HepG2 (cell line): ENCODE results near the gene PHF13. TPM values are rescaled to one million over a fixed set of nuclear protein-coding genes. Genes with fewer than 3 reads are reported as not detected.

ENCODE experiments used
- AFF4 ChIP-seq: sonication (generic); formaldehyde crosslinking; IDR thresholded peaks from 2 replicates; pipeline ENCODE4 v1.4.0; 2020; ENCODE audit warnings: missing genetic modification reagents
- CENPX ChIP-seq: sonication (generic); formaldehyde crosslinking; IDR thresholded peaks from 2 replicates; pipeline ENCODE4 v1.9.0; 2021; ENCODE audit warnings: mild to moderate bottlenecking, missing genetic modification reagents, moderate library complexity
- DNMT1 ChIP-seq: sonication (generic); formaldehyde crosslinking; IDR thresholded peaks from 2 replicates; pipeline ENCODE4 v1.5.1; 2020; ENCODE audit warnings: mild to moderate bottlenecking, missing genetic modification reagents
- JDP2 ChIP-seq: sonication (generic); formaldehyde crosslinking; IDR thresholded peaks from 2 replicates; pipeline ENCODE4 v1.8.1; 2022; ENCODE audit warnings: missing genetic modification reagents, borderline replicate concordance
- LRRFIP1 ChIP-seq: sonication (generic); formaldehyde crosslinking; conservative IDR thresholded peaks from 2 replicates; pipeline ENCODE4 v1.4.0; 2020; ENCODE audit warnings: missing genetic modification reagents
- MIER2 ChIP-seq: IDR thresholded peaks from 2 replicates; pipeline ENCODE4 v1.6.1; 2016; ENCODE audit warnings: missing biosample characterization, missing genetic modification reagents
- MLX ChIP-seq: IDR thresholded peaks from 2 replicates; pipeline ENCODE4 v1.6.1; 2016
- SCMH1 ChIP-seq: sonication (generic); formaldehyde crosslinking; IDR thresholded peaks from 2 replicates; pipeline ENCODE4 v1.9.0; 2021; ENCODE audit warnings: missing genetic modification reagents, mild to moderate bottlenecking, borderline replicate concordance
- TRIM22 ChIP-seq: fragments of 450-650 bp; IDR thresholded peaks from 2 replicates; pipeline ENCODE4 v1.6.1; 2017
- UBTF ChIP-seq: sonication (generic); formaldehyde crosslinking; IDR thresholded peaks from 2 replicates; pipeline ENCODE4 v1.4.0; 2020; ENCODE audit warnings: mild to moderate bottlenecking, missing genetic modification reagents
- ZBTB20 ChIP-seq: sonication (generic); formaldehyde crosslinking; IDR thresholded peaks from 2 replicates; pipeline ENCODE4 v1.8.1; 2023; ENCODE audit warnings: missing genetic modification reagents, low read depth, mild to moderate bottlenecking, borderline replicate concordance
- ZBTB43 ChIP-seq: sonication (generic); formaldehyde crosslinking; conservative IDR thresholded peaks from 2 replicates; pipeline ENCODE4 v1.4.0; 2020; ENCODE audit warnings: missing genetic modification reagents
- ZFAT ChIP-seq: sonication (generic); formaldehyde crosslinking; conservative IDR thresholded peaks from 2 replicates; pipeline ENCODE4 v1.8.1; 2023; ENCODE audit warnings: missing genetic modification reagents, inconsistent platforms
- ZFY ChIP-seq: sonication (generic); formaldehyde crosslinking; IDR thresholded peaks from 2 replicates; pipeline ENCODE4 v1.4.0; 2020; ENCODE audit warnings: missing genetic modification reagents
- ZNF576 ChIP-seq: sonication (generic); formaldehyde crosslinking; IDR thresholded peaks from 2 replicates; pipeline ENCODE4 v1.4.0; 2020; ENCODE audit warnings: mild to moderate bottlenecking, missing genetic modification reagents
- ZNF75D ChIP-seq: sonication (generic); formaldehyde crosslinking; IDR thresholded peaks from 2 replicates; pipeline ENCODE4 v1.8.1; 2023; ENCODE audit warnings: missing genetic modification reagents, mild to moderate bottlenecking, borderline replicate concordance
- polyA plus RNA-seq, 8 experiments: library from polyadenylated mRNA; depleted of rRNA in 3 of 8; stranded (reverse) in 7 of 8; unstranded in 1 of 8; fragments of >200 nt; fragmentation: Illumina TruSeq in 4 of 8; extraction: Trizol in 4 of 8; gene quantifications; 2 replicates each; pipeline versions ENCODE4 v1.2.1 to v1.2.3, GENCODE V29; 2011 to 2016; ENCODE audit warnings: low read depth in 4 of 8, missing spikeins in 1 of 8, mixed read lengths in 1 of 8; ENCODE audit not compliant: insufficient read depth in 1 of 8
- total RNA-seq, 5 experiments: library from RNA; depleted of rRNA; stranded (reverse); fragments of >200 nt; fragmentation: Illumina TruSeq; extraction: Trizol; gene quantifications; 2 replicates each; pipeline ENCODE4 v1.2.3, GENCODE V29; 2016; ENCODE audit warnings: low read depth in 1 of 5

The PHF13 gene
- total and polyA plus RNA-seq, 2 of the 13 experiments (the other 11 are each of a cell fraction or from before 2014, with no cell fraction given): 4.7 to 7.4 TPM

- no peak for TF ChIP-seq LRRFIP1 (CRISPR knock-in tag)
- peak; percentile 75 for TF ChIP-seq ZFY
- no peak for TF ChIP-seq ZFAT (CRISPR knock-in tag)
- TF ChIP-seq JDP2 (CRISPR knock-in tag): no peak
- no peak for TF ChIP-seq ZBTB43 (CRISPR knock-in tag)
- TF ChIP-seq DNMT1: no peak
- no peak for TF ChIP-seq AFF4
- TF ChIP-seq ZNF75D (CRISPR knock-in tag): no peak
- peak; percentile 34 for TF ChIP-seq UBTF (CRISPR knock-in tag)
- 0 out of 2 replicates have a peak, but pooled peaks have one; percentile 0 for TF ChIP-seq ZNF576
- no peak for TF ChIP-seq SCMH1
- TF ChIP-seq TRIM22: no peak
- TF ChIP-seq ZBTB20 (CRISPR knock-in tag): no peak
- no peak for TF ChIP-seq CENPX (CRISPR knock-in tag)
- no peak for TF ChIP-seq MIER2
- TF ChIP-seq MLX (CRISPR knock-in tag): no peak
These were observed 34.0 kb upstream of the PHF13 start, which contains the start of gene ZBTB48 (continued) for GRCh38 chr1:6579374-6580118.
